ENCODE measurements around the gene B2M. TPM values are rescaled to one million over a fixed set of nuclear protein-coding genes. Genes with fewer than 3 reads are reported as not detected.

B2M gene
- total RNA-seq, 1 donor from 2014 or later, result 808 TPM

Other genes with a start within 250 kb of the B2M start
- 40.5 and 52.4 TPM in 2 replicates for gene EIF3J, start 174.4 kb upstream of the B2M start, total RNA-seq
- gene SPG11, start 47.9 kb upstream of the B2M start, total RNA-seq, result 49.8 and 65.5 TPM in 2 replicates
- gene PATL2, start 194 bp upstream of the B2M start, total RNA-seq, result 0.13 TPM in 1 of 2 replicates, not detected in the other
- 7.1 and 7.8 TPM in 2 replicates for gene TRIM69, start 25.0 kb downstream of the B2M start, total RNA-seq
- not detected in 2 replicates for gene TERB2, start 245.2 kb downstream of the B2M start, total RNA-seq